PC-9 (cell line): ENCODE data around the gene DOCK7. TPM values are rescaled to one million over a fixed set of nuclear protein-coding genes. Genes with fewer than 3 reads are reported as not detected.

ENCODE experiments used
- BruUV-seq: library from RNA; stranded (reverse); fragments of 400-500 nt; replicated peaks from 2 replicates; lab custom pipeline; 2021; lab: Mats Ljungman, UMichigan
- CTCF ChIA-PET: fragments of 300-600 bp; sonication (Branson Sonifier 250); formaldehyde crosslinking; loops from one replicate; lab custom pipeline; 2022; ENCODE audit warnings: antibody characterized with exemption; lab: Charles Lee
- POLR2A ChIA-PET: fragments of 300-600 bp; sonication (Branson Sonifier 250); formaldehyde crosslinking; loops from one replicate; lab custom pipeline; 2022; ENCODE audit warnings: antibody characterized with exemption; ENCODE audit not compliant: unreplicated experiment; lab: Charles Lee
- DNase-seq, 2 experiments: peaks; one replicate each; pipeline versions ENCODE4 v3.0.0 to v3.0.0-alpha.2; 2015 to 2022; ENCODE audit warnings: mixed read lengths in 1 of 2
- H2AFZ ChIP-seq: fragments of 200-600 bp; sonication (generic); 2 replicates; pipeline ENCODE4 v1.8.1; 2017; ENCODE audit warnings: antibody characterized with exemption
- H3F3A ChIP-seq: fragments of 200-600 bp; sonication (generic); 2 replicates; pipeline ENCODE4 v1.8.1; 2017; ENCODE audit warnings: antibody characterized with exemption, mild to moderate bottlenecking, low read depth; ENCODE audit not compliant: insufficient read depth
- H3K27ac ChIP-seq: fragments of 200-600 bp; sonication (generic); 2 replicates; pipeline ENCODE4 v1.6.1; 2016; ENCODE audit warnings: mixed run types
- H3K27me3 ChIP-seq: fragments of 200-600 bp; sonication (generic); 2 replicates; pipeline ENCODE4 v1.6.1; 2016; ENCODE audit warnings: low read depth, mixed run types; ENCODE audit not compliant: insufficient read depth
- H3K36me3 ChIP-seq: fragments of 200-600 bp; sonication (generic); 2 replicates; pipeline ENCODE4 v1.6.1; 2016; ENCODE audit warnings: low read depth, mixed run types
- H3K4me1 ChIP-seq: fragments of 200-600 bp; sonication (generic); replicated peaks from 2 replicates; pipeline ENCODE4 v1.6.1; 2016; ENCODE audit warnings: mixed run types; ENCODE audit not compliant: insufficient read depth
- H3K4me2 ChIP-seq: fragments of 200-600 bp; sonication (generic); 2 replicates; pipeline ENCODE4 v1.6.1; 2017; ENCODE audit warnings: mixed run types
- H3K4me3 ChIP-seq: fragments of 200-600 bp; sonication (generic); 2 replicates; pipeline ENCODE4 v1.6.1; 2016; ENCODE audit warnings: mixed run types
- H3K79me2 ChIP-seq: fragments of 200-600 bp; sonication (generic); 2 replicates; pipeline ENCODE4 v1.6.1; 2017; ENCODE audit warnings: low read depth, mixed run types
- H3K9me2 ChIP-seq: fragments of 200-600 bp; sonication (generic); 2 replicates; pipeline ENCODE4 v1.8.1; 2017; ENCODE audit warnings: mild to moderate bottlenecking; ENCODE audit not compliant: insufficient read depth
- H3K9me3 ChIP-seq: fragments of 200-600 bp; sonication (generic); 2 replicates; pipeline ENCODE4 v1.8.1; 2016; ENCODE audit warnings: low read depth; ENCODE audit not compliant: insufficient read depth
- H4K20me1 ChIP-seq: fragments of 200-600 bp; sonication (generic); 2 replicates; pipeline ENCODE4 v1.8.1; 2017; ENCODE audit not compliant: insufficient read depth
- EZH2 ChIP-seq: fragments of 200-600 bp; sonication (generic); IDR thresholded peaks from 2 replicates; pipeline ENCODE4 v1.8.0; 2017; ENCODE audit warnings: antibody characterized with exemption, low read depth
- intact Hi-C: fragments of 100-400 bp; cut with micrococcal nuclease; formaldehyde crosslinking; loops from one replicate; pipeline ENCODE4 v1.10.0; 2022; ENCODE audit not compliant: unreplicated experiment
- total RNA-seq: library from RNA; stranded (reverse); gene quantifications from 2 replicates; pipeline ENCODE4 v1.2.3, GENCODE V29; 2021
- TF ChIP-seq, protein P1 (sequence below): fragments of 200-600 bp; sonication (generic); conservative IDR thresholded peaks from 2 replicates; pipeline ENCODE4 v1.6.1; 2017; ENCODE audit warnings: mixed run types, antibody characterized with exemption, mild to moderate bottlenecking, moderate library complexity

The DOCK7 gene
- total RNA-seq, 1 experiment from 2014 or later = 34.0 TPM

GRCh38 chr1:62597281-62597680, 90.9 kb downstream of the DOCK7 start, which contains the start of gene ANGPTL3:
TSS of gene ANGPTL3 (plus strand) at chr1:62597520. CDS start at chr1:62597567, 47 bp downstream.
- Histone ChIP-seq H3K27me3 (no peaks in the 10 kb centered on the region), H3K9me3 (no peaks in the 10 kb centered on the region), H3K4me1 (no peaks in the 10 kb centered on the region), H3F3A (no peaks in the 10 kb centered on the region), H3K9me2 (no peaks in the 10 kb centered on the region), H3K4me2 (no peak within 1 kb of the TSS), H3K27ac (no peak within 1 kb of the TSS), H3K4me3 (no peak within 1 kb of the TSS), H4K20me1 (no peaks in the 10 kb centered on the region), H3K36me3 (no peaks in the 10 kb centered on the region), H3K79me2 (no peaks in the 10 kb centered on the region), H2AFZ (no peak within 1 kb of the TSS)
- ChIA-PET POLR2A (no interaction called here), CTCF (no interaction called here)
- TF ChIP-seq, protein P1, sequence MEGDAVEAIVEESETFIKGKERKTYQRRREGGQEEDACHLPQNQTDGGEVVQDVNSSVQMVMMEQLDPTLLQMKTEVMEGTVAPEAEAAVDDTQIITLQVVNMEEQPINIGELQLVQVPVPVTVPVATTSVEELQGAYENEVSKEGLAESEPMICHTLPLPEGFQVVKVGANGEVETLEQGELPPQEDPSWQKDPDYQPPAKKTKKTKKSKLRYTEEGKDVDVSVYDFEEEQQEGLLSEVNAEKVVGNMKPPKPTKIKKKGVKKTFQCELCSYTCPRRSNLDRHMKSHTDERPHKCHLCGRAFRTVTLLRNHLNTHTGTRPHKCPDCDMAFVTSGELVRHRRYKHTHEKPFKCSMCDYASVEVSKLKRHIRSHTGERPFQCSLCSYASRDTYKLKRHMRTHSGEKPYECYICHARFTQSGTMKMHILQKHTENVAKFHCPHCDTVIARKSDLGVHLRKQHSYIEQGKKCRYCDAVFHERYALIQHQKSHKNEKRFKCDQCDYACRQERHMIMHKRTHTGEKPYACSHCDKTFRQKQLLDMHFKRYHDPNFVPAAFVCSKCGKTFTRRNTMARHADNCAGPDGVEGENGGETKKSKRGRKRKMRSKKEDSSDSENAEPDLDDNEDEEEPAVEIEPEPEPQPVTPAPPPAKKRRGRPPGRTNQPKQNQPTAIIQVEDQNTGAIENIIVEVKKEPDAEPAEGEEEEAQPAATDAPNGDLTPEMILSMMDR = no peak
- TF ChIP-seq EZH2 = no peak
- no peak for DNase-seq
- BruUV-seq = no TSS peak
- intact Hi-C loops = no loop called here

DNA sequence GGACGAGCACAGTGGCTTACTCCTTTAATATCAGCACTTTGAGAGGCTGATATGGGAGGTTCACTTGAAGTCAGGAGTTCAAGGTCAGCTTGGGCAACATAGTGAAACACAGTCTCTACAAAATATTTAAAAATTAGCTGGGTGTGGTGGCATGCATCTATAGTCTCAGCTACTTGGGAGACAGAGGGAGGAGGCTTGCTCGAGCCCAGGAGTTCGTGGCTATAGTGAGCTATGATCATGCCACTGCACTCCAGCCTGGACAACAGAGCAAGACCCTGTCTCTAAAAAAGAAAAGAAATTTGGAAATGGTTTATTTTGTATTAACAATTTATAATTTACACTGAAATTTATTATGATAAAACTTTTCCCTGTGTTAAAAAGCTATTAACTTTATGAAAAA, 92.5 kb downstream of the DOCK7 start:
- H2AFZ ChIP-seq = no peak overlapping the region
- no peak for DNase-seq
- H3K4me3 ChIP-seq = no peak overlapping the region
- no peaks in the 10 kb centered on the region for H3K4me1 ChIP-seq
- ChIA-PET CTCF (no interaction called here), POLR2A (interaction anchor here (0.6 kb wide), 1 partner anchor 35 kb away, joined by 4 read pairs; no protein-coding TSS in a partner anchor)
- H3K79me2 ChIP-seq = no peaks in the 10 kb centered on the region
- no peaks in the 10 kb centered on the region for H4K20me1 ChIP-seq
- BruUV-seq = no TSS peak
- H3K27ac ChIP-seq = no peak overlapping the region
- TF ChIP-seq, protein P1 = no peak
- no peak for TF ChIP-seq EZH2
- intact Hi-C loops = no loop called here
- H3K9me3 ChIP-seq = no peaks in the 10 kb centered on the region
- no peaks in the 10 kb centered on the region for H3K36me3 ChIP-seq
- H3K4me2 ChIP-seq = no peak overlapping the region
- H3F3A ChIP-seq = no peaks in the 10 kb centered on the region
- no peaks in the 10 kb centered on the region for H3K9me2 ChIP-seq
- no peaks in the 10 kb centered on the region for H3K27me3 ChIP-seq

GRCh38 chr1:62593825-62594394, 94.3 kb downstream of the DOCK7 start:
- no TSS peak for BruUV-seq

More at GRCh38 chr1:62593825-62594394, 94.3 kb downstream of the DOCK7 start:
- H3K9me3 ChIP-seq = no peaks in the 10 kb centered on the region
- ChIA-PET CTCF (no interaction called here), POLR2A (no interaction called here)
- TF ChIP-seq EZH2 = no peak
- TF ChIP-seq, protein P1 = no peak
- no peak overlapping the region for H3K4me2 ChIP-seq
- H4K20me1 ChIP-seq = no peaks in the 10 kb centered on the region
- H3K4me3 ChIP-seq = no peak overlapping the region
- H2AFZ ChIP-seq = no peak overlapping the region
- intact Hi-C loops = no loop called here
- DNase-seq = no peak
- H3K27me3 ChIP-seq = no peaks in the 10 kb centered on the region
- H3K27ac ChIP-seq = no peak overlapping the region
- H3K79me2 ChIP-seq = no peaks in the 10 kb centered on the region
- H3F3A ChIP-seq = no peaks in the 10 kb centered on the region
- H3K4me1 ChIP-seq = no peaks in the 10 kb centered on the region
- H3K9me2 ChIP-seq = no peaks in the 10 kb centered on the region
- no peaks in the 10 kb centered on the region for H3K36me3 ChIP-seq
